ENCODE results near the gene CCDC60.

Gene CCDC60

DNA sequence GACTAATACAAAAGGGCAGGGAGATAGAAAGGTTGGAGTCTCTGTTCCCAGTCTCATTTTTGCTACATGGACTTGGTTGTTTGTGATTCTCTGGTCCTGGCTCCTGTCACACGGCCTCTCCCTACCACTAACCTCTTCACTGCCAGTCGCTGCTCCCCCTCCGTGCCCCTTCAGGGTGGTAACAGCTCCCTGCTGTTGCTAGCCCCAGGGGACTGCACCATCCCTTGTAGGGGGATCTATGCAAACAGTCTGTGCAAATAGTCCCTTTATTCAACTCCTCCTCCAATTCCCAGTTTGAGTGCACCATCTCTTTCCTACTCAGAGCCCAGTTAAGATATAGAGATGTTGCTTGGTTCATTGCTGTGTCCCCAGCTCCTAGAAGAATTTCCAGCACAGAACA is 51.1 kb downstream of the CCDC60 start:
- DNase-seq = no peak

DNA sequence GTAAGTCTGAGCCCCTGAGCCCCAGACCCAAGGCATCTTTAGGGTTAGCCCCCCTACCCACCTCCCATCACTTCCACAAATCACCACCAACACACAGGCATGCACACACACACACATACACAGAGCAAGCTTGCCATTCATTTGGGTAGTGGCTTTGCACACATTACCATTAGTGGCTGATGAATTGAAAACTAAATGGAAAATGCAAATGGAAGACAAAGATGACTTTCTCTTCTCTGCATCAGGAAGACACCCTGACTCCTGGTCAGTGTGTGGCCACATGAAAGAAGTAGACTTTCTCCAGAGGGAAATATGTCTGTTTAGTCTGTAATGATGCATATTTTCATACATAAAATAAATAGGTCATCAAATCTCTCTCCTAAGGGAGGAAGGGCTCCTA is 55.2 kb downstream of the CCDC60 start:
- no peak for DNase-seq

DNA sequence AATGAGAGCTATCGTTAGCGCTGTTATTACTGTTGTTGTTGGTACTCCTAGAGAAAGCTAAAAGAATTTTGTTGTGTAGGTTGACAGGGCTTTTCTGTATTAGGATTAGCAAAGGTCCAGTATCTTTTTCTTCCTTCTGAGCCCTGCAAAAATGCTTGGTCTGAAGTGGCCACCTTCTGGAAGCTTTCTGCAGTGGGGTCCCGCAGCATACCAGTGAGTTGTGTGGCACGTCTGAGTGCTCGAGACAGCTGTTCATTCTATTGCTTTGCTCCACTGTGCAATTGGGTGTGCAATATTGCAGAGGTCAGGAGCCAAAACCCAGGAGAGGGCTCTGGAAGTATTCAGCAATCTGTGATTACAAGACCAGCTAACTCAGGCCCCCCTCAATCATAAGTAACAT is 57.1 kb downstream of the CCDC60 start:
- no peak for DNase-seq

DNA sequence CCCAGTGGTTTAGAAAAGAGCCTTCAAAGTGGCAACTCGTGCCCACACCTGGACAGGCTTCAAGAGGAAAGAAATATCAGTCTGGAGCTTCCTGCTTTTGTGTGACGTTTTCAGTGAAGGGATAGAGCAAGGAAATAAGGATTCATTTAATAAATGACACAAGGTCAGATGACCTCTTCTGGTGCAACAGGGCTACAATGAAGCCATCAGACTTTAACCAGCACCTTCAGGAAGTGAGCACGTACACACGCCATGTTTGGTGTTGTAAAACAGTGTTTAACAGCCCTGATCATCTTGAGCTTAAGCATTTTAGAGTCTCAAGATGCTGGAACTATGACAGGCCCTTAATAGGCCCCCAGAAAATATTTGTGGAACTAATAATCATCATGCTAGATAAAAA is 59.1 kb downstream of the CCDC60 start:
- peak; percentile 54 for DNase-seq

DNA sequence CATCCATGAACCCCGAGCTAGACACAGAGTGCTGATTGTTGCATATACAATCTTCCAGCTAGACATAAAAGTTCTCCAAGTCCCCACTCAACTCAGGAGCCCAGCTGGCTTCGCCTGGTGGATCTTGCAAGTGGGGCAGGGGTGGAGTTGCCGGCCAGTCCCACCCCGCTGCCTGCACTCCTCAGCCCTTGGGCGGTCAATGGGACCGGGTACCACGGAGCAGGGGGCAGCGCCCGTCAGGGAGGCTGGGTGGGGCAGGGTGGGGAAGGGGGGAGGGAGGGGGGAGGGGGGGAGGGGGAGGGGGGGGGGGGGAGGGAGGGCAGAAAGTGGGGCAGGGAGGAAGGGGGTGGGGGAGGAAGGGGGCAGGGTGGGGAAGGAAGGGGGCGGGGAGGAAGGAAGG is 63.0 kb downstream of the CCDC60 start:
- no peak for DNase-seq

DNA sequence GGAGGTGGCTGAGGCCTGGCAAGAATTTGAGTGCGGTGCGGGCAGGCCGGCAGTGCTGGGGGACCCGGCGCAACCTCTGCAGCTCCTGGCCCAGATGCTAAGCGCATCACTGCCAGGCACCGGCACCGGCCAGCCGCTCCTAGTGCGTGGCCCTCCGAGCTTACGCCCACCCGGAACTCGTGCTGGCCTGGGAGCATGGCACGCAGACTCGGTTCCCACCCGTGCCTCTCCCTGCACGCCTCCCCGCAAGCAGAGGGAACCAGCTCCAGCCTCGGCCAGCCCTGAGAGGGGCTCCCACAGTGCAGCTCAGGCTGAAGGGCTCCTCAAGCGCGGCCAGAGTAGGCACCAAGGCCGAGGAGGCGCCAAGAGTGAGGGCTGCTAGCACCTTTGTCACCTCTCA is 63.7 kb downstream of the CCDC60 start:
- no peak for DNase-seq

DNA sequence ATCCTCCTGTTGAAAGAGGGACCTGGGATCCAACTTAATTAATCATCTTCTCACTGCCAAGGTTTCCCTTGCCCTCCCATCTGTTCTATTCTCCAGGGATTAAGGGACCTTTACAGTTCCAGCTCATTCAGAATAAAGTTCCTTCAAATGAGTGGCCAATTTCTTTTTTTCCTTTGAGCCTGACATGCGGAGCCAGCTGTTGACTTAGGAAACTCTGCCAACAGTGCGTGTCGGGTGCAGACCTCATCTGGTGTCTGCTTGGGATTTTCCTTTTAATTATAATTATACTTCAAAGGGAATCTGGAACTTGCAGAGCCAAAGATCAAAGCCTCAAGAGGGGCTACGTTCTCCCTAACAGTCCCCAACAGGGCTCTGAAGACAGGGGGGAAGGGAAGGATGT is 64.8 kb downstream of the CCDC60 start:
- DNase-seq = no peak

DNA sequence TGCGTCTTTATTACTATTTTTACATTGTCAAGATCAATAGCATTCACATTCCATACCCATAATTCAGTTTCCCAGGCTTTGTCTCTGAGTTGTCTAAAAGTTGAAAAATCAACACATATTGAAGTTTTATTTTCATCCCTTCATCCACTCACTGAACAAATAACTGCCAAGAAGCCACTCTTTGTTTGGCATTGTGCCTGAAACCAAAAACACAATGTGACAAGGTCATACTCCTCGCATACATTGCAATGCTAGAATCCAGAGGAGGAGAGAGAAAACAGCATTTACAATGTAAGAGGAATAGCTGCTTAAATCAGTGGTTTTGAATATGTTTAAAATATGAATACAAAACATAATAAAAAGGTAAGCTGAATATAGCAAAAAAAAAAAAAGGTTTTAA is 71.8 kb downstream of the CCDC60 start:
- no peak for DNase-seq

DNA sequence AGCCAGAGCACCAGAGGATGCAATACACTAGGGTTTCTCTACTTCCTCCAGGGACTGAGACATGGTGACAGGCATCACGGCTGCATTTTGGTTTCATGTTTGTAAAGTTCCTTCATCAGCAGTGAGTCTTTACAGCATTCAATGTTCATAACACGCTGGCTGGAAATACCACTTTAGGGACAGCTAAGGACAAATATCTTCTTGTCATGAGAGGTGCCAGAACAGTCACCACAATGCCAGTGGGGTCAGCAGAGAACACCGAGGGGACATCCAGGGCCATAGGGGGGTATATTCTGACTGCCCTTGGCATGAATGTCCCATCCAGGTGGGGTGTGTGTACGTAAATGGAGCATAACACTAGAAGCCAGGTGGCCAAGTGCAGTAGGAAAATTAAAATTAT is 72.3 kb downstream of the CCDC60 start:
- DNase-seq = no peak

DNA sequence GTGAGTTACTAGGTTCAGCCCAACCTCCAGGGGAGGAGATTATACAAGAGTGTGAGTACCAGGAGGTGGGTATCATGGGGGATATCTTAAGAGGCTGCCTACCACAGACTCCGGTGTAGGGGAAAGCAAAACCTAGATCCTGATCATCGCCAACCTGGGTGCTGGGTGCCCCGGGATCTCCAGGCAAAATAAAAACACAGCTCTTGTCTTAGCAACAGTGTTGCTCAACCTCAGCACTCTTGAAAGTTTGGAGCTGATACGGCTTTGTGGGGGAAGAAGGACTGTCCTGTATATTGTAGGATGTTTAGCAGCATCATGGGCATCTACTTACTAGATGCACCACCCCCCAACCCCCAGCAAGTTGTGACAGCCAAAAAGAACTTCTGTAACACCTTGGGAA is 74.5 kb downstream of the CCDC60 start:
- DNase-seq = no peak

DNA sequence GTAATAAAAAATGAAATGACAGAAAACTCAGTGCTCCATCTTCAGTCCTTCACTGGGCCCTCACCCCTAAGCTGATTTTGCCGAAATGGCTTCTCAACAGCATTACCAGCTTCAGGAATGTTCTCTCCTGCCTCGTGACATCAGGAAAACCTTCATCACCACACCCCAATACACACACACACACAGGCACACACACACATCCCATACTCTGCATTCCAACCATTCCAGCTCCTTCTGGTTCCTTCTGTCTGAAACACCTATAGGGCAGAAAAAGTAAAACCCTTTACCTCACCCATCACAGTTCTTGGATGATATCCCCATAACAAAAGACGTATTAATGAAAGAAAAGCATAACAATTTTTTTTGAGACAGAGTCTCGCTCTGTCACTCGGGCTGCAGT is 75.9 kb downstream of the CCDC60 start:
- no peak for DNase-seq

DNA sequence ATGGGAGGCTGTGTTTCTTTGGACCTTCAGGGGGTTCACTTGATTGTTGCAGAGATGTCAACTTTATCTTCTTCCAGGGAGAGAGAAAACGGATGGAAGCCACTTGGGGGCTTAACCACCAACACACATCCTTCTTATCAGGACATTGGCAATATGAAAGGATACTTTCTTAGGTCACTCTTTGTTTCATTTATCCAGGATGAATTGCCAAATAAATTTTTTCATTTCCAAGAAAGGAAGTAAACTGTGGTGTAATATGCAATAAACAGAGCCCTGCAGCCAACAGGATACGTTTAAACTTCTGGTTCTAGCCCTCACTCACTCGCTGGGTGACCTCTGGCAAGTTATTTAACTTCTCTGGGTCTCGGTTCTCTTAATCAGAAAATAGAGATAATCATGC is 77.8 kb downstream of the CCDC60 start:
- no peak for DNase-seq

DNA sequence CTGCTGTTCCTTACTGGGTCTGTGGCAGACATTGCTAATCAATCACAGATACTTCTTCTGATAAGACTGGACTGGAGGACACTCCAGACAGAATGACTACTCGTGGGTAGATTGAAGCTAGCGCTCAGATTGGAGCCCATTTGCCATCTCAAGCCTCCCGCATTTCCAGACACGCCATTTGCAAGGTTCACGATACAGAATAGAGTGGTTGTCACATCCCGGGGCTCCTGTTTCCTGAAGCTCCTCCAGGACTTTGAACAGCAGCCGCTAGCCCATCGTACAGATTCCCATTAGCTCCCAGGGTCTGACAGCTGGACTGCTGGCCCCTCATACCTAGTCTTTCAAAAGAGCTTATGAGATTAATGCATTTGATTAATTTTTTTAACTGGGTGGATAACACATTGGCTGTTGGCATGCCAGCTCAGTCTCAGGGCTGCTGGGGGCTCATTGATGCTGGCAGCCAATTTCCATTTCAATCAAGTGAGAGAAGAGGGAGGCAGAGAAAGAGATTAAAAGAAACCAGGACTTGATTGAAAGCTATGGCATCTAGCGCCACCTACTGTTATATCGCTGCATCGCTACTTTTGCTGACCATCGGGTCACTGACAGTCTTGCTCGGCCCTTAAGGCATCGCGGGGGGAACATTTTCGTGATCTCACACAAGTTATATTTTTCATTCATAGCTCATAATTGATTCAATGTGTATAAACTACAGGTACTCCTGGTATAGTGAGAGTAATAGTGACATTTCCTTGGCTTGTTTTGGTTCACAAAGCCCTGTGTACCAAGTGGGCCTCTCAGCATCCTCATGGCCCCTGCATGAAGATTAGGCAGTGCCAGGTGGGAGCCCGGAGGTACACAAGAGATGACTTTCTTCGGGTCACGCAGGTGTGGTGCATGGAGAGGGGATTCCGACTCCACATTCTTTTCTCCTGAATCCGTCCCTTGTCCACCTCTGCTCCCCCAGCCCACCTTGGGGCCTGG is 78.6 kb downstream of the CCDC60 start:
- peak; percentile 79 for DNase-seq

DNA sequence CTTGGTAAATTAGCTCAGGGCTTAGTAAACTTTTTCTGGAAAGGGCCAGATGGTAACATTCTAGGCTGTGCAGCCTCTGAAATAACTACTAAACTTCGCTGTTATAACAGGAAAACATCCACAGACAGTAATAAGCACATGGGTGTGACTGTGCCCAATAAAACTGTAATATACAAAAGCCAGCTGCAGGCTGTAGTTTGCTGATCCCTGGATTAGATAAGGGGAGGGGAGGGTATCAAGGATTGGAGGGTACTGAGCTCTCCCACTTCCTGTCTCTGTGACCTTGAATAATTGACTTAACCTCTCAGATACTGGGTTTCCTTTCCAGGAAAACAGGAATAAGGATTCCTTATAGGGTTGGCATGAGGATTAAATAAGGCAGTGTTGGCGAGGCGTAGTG is 81.2 kb downstream of the CCDC60 start:
- DNase-seq = peak; percentile 65

DNA sequence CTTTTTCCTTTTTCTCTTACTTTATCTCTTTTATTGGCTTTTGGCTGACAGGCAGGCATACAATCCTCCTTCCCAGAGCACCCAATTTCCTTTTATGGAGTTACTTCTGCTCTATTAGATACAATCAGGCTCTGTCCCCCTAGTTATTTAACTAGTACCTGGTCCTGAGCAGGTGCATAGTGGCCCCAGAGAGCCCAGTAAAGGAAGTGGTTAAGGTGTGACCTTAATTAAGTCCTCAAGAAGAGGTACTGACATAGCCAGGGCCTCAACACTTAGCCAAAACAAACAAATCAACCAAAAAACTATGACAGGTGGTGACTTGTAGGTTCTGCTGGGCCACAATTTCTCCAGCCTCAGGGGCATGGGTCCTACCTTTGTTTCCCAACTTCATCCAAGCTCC is 82.9 kb downstream of the CCDC60 start:
- peak; percentile 44 for DNase-seq

DNA sequence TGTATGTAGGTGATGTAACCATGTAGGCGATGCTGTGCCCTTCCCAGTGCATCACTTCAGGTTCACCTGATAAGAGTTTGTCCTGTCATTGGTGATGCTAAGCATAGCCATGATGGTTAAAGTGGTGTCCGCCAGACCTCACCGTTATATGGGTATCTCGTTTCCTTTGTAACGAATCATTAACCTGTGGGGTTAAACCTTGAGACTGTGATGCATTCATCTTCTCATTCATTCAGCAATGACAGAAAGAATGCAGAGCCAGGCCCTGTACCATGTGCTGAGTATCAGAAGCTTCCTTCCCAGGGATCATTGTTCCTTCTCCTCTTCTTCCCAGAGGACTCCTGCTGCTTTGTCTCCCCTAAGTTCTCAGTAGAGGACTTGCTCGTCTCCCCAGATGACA is 84.9 kb downstream of the CCDC60 start:
- DNase-seq = no peak

DNA sequence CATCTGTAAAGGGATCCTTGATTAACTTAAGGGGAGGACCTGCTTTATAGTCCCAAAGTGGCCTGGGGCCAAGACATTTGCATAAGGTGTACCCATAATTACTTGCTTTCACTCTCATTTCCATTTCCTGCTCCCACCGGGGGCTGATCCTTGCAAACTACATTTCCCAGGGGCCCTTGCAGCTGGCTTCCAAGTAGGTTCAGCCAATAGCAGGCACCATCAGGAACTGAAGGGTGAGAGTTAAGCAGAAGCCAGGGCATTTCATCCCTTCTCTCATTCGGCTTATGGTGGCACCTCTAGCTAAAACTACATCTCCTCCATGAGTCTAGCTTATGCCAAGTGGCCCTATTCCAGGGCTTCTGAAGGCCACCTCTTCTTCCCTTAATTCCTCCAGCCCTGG is 88.8 kb downstream of the CCDC60 start:
- DNase-seq = peak; percentile 47

DNA sequence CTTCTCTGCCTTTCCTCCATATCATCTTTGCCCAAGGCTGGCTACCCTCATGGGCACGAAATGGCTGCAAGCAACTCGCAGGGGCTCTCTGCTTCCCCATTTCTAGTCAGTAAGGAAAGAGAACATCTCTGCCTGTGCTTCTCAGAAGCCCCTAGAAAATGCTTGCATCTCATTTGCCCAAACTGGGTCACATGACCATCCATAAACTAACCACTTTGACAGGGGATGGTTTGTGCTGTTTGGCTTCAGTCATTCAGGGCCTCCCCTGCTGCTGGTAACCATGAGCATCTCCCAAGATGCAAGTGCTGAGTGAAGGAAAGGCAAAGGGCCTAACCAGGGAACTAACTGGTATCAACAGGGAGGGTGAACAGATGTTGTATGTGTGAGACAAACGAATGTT is 91.1 kb downstream of the CCDC60 start:
- DNase-seq = no peak

DNA sequence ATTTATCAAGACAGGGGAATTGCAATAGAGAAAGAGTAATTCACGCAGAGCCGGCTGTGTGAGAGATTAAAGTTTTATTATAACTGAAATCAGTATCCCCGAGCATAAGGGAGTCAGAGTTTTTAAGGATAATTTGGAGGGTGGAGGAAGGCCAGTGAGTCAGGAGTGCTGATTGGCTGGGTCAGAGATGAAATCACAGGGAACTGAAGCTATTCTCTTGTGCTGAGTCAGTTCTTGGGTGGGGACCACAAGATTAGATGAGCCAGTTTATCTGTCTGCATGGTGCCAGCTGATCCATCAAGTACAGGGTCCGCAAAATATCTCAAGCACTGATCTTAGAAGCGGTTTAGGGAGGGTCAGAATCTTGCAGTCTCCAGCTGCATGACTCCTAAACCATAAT is 96.6 kb downstream of the CCDC60 start:
- no peak for DNase-seq

DNA sequence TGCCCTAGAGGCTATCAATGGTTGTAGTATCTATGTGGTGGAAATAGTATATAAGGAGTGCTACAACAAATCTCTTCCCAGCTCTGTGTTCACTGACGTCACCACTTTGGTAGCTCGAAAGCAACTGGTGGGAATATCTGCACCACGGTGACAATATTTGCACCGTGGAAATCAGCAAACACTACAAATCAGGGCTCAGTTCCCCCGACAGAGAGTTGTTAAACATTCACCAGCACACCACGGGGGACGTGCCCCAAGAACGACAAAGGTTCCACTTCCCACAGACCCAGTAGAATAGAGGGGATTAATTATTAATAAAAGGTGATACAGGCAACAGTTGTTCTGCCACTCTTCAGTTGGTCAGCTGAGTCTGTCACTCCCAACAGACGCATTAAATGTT is 98.4 kb downstream of the CCDC60 start:
- DNase-seq = peak; percentile 89

DNA sequence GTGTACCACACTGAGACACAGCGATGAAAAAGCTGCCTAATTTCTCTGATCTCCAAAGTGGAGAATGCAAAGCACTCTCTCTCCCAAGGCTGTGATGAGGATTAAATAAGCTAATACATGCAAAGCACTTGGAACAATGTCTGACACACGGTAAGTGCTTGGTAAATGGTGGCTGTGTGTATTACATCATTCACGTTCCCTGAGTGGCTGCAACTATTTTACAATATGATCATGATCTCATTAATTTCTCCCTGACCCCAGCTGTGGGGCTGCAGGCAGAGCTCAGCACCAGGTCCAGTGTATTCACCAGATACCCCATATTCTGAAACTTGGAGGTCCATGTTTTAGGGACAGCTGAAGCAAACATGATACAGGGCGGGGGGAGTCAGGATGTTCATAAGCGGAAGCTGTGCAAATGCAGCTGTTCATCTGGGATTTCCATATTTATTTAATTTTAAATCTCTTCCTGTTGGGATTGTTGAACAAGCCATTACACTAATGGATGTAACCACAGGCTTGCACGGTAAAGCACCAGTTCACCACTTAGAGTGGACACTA is 106.4 kb downstream of the CCDC60 start:
- DNase-seq = peak; percentile 74

DNA sequence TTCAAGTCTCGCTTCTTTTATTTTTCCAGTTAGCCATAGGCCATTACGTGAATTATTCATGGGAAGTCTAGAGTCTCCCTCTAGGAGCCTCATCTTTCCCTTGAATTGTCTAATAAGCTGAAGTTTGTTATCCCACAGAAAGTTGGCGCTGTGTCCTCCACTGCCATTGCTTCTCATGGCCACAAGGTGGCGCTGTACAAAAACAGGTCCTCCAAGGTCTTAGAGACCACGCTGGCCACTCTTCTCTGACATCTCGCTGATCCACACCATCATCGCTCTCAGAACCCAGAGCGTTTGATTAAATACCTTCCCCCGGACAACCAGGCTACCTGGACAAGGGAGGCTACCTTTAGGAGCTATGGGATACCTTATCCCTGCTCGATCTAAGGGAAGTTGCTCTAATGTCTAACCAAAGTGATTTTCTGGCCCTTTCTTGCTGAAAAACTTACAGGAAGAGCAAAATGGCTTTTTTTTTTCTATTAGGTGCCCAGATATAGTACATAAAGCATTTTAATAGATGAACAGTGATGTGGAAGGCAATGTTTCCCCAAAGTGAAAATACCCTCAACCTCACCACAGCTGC is 110.0 kb downstream of the CCDC60 start:
- peak; percentile 85 for DNase-seq

DNA sequence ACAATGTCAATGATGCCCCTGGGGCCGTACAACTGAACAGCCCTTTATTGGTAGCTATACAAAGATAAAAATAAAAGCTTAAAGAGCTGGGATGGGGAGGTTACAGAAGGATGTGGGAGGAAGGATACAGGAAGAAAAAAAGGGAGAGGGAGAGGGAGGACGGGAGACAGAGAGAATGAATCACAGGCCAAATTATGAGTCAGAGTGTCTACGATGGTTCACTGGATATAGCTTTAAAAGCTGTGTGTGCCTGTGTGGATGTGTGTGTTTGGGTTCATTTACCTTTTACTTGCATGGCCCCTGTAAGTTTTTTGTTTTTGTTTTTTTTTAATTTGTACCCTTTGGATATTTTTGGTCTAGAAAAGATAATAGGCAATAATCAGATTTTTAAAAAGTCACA is 111.9 kb downstream of the CCDC60 start:
- peak; percentile 41 for DNase-seq

DNA sequence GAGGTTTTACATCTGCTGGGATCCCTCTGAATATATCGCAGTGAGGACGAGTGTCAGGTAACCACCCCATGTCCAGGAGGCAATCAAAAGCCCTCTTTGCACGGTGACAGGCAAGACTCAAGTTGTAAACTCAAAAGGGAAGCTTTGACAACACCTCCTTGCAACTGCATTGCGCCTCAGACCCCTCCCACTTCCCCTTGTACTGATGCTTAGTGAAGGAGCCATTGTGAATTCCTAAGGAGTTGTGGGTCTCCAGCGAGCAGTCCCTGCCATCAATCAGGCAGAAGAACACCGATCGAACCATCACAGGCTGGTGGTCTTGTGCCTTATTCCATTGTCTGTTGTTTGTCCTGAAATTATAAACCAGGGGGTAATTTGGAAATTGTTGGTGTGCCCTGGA is 112.6 kb downstream of the CCDC60 start:
- DNase-seq = no peak

Data from DMS53 (cell line).